ENCODE data around the gene HS3ST6. TPM values are rescaled to one million over a fixed set of nuclear protein-coding genes. Genes with fewer than 3 reads are reported as not detected.

Gene HS3ST6
- total RNA-seq, 1 experiment from 2014 or later = not detected

DNA sequence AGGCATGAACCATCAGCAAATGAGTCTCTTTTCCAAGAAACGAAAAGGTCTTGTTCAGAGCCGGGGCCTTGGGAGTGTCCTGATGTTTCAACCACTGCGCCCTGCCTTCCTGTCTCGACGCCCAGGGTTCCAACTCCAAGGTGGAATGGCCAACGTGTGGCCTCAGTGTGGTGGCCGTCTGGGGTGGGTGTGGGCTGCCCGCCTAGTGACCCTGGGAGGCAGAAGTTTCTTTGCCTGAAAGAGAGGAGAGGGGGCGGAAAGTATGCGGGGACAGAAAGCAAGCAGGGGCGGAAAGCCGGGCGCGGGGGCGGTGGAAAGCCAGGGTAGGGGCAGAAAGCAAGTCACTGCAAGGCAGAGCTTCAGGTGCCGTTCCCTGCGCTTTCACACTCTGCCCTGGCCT is 20.7 kb upstream of the HS3ST6 start:
- ATAC-seq (no peak), DNase-seq (no peak)
- H3K27ac ChIP-seq (ENCODE audit: low read length) = no peak overlapping the region
- H3K27me3 ChIP-seq (ENCODE audit: low read length) = no peaks in the 10 kb centered on the region
- CTCF ChIA-PET = no interaction called here
- H3K9me2 ChIP-seq (replicated peaks; ENCODE audit: low read length) = no peaks in the 10 kb centered on the region
- intact Hi-C loops (cut with micrococcal nuclease) = no loop called here
- H3K9ac ChIP-seq (ENCODE audit: low read length) = no peak overlapping the region
- H3F3A ChIP-seq (ENCODE audit: low read length, unreplicated experiment) = no peaks in the 10 kb centered on the region
- H3K9me3 ChIP-seq (ENCODE audit: low read length) = no peaks in the 10 kb centered on the region
- H3K79me2 ChIP-seq (ENCODE audit: low read length) = peaks cover 6% of the 10 kb centered on the region; the same call in 1 of the 2 replicates
- H3K4me2 ChIP-seq (ENCODE audit: low read length) = no peak overlapping the region
- no TSS peak for BruUV-seq (replicated peaks)
- H2AFZ ChIP-seq (ENCODE audit: low read length) = no peak overlapping the region
- no peak for TF ChIP-seq EZH2 (IDR thresholded peaks at IDR 0.05; ENCODE audit: low read length, unreplicated experiment)
- TF ChIP-seq, protein P1, sequence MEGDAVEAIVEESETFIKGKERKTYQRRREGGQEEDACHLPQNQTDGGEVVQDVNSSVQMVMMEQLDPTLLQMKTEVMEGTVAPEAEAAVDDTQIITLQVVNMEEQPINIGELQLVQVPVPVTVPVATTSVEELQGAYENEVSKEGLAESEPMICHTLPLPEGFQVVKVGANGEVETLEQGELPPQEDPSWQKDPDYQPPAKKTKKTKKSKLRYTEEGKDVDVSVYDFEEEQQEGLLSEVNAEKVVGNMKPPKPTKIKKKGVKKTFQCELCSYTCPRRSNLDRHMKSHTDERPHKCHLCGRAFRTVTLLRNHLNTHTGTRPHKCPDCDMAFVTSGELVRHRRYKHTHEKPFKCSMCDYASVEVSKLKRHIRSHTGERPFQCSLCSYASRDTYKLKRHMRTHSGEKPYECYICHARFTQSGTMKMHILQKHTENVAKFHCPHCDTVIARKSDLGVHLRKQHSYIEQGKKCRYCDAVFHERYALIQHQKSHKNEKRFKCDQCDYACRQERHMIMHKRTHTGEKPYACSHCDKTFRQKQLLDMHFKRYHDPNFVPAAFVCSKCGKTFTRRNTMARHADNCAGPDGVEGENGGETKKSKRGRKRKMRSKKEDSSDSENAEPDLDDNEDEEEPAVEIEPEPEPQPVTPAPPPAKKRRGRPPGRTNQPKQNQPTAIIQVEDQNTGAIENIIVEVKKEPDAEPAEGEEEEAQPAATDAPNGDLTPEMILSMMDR (conservative IDR thresholded peaks at IDR 0.05; ENCODE audit: low read depth, low read length) = no peak
- no peaks in the 10 kb centered on the region for H3K36me3 ChIP-seq (ENCODE audit: low read depth, low read length)
- no peak overlapping the region for H3K4me3 ChIP-seq (ENCODE audit: low read length)
- POLR2A ChIA-PET (ENCODE audit: unreplicated experiment) = no interaction called here
- H4K20me1 ChIP-seq (ENCODE audit: low read length) = no peaks in the 10 kb centered on the region
- H3K4me1 ChIP-seq (ENCODE audit: insufficient read depth, low read length) = peaks cover 19% of the 10 kb centered on the region

- Histone ChIP-seq H3F3A (ENCODE audit: low read length, unreplicated experiment) (no peaks in the 10 kb centered on the region), H3K4me3 (ENCODE audit: low read length) (no peak overlapping the region), H3K4me1 (ENCODE audit: insufficient read depth, low read length) (peaks cover 19% of the 10 kb centered on the region), H2AFZ (ENCODE audit: low read length) (no peak overlapping the region), H3K79me2 (ENCODE audit: low read length) (peaks cover 6% of the 10 kb centered on the region; the same call in 1 of the 2 replicates), H3K9me3 (ENCODE audit: low read length) (no peaks in the 10 kb centered on the region), H3K9me2 (replicated peaks; ENCODE audit: low read length) (no peaks in the 10 kb centered on the region), H3K27ac (ENCODE audit: low read length) (no peak overlapping the region), H4K20me1 (ENCODE audit: low read length) (no peaks in the 10 kb centered on the region), H3K27me3 (ENCODE audit: low read length) (no peaks in the 10 kb centered on the region), H3K36me3 (ENCODE audit: low read depth, low read length) (no peaks in the 10 kb centered on the region), H3K9ac (ENCODE audit: low read length) (no peak overlapping the region), H3K4me2 (ENCODE audit: low read length) (no peak overlapping the region)
- TF ChIP-seq, protein P1 (conservative IDR thresholded peaks at IDR 0.05; ENCODE audit: low read depth, low read length) = no peak
- TF ChIP-seq EZH2phosphoT487 (IDR thresholded peaks at IDR 0.05; ENCODE audit: borderline replicate concordance, low read length) (no peak), EZH2 (IDR thresholded peaks at IDR 0.05; ENCODE audit: low read length, unreplicated experiment) (no peak)
- BruUV-seq (replicated peaks) = no TSS peak
- ChIA-PET CTCF (no interaction called here), POLR2A (ENCODE audit: unreplicated experiment) (no interaction called here)
- ATAC-seq (no peak), DNase-seq (no peak)
- intact Hi-C loops (cut with micrococcal nuclease) = no loop called here
Measured at GRCh38 chr16:1938316-1938715, 20.1 kb upstream of the HS3ST6 start.

GRCh38 chr16:1936945-1937479 is 18.8 kb upstream of the HS3ST6 start:
- no TSS peak for BruUV-seq (replicated peaks)
- no peak overlapping the region for H2AFZ ChIP-seq (ENCODE audit: low read length)
- no peak for TF ChIP-seq EZH2 (IDR thresholded peaks at IDR 0.05; ENCODE audit: low read length, unreplicated experiment)
- TF ChIP-seq, protein P1 (conservative IDR thresholded peaks at IDR 0.05; ENCODE audit: low read depth, low read length) = no peak
- no peak for TF ChIP-seq EZH2phosphoT487 (IDR thresholded peaks at IDR 0.05; ENCODE audit: borderline replicate concordance, low read length)
- H3K36me3 ChIP-seq (ENCODE audit: low read depth, low read length) = no peaks in the 10 kb centered on the region
- no peak for DNase-seq
- H3K27ac ChIP-seq (ENCODE audit: low read length) = no peak overlapping the region
- ChIA-PET POLR2A (ENCODE audit: unreplicated experiment) (no interaction called here), CTCF (no interaction called here)
- H3K9me3 ChIP-seq (ENCODE audit: low read length) = no peaks in the 10 kb centered on the region
- H3K4me1 ChIP-seq (ENCODE audit: insufficient read depth, low read length) = peaks cover 14% of the 10 kb centered on the region
- H3K9ac ChIP-seq (ENCODE audit: low read length) = no peak overlapping the region
- intact Hi-C loops (cut with micrococcal nuclease) = no loop called here
- no peaks in the 10 kb centered on the region for H4K20me1 ChIP-seq (ENCODE audit: low read length)
- no peaks in the 10 kb centered on the region for H3K27me3 ChIP-seq (ENCODE audit: low read length)
- no peak for ATAC-seq
- no peak overlapping the region for H3K4me3 ChIP-seq (ENCODE audit: low read length)
- no peak overlapping the region for H3K4me2 ChIP-seq (ENCODE audit: low read length)
- no peaks in the 10 kb centered on the region for H3K9me2 ChIP-seq (replicated peaks; ENCODE audit: low read length)
- H3K79me2 ChIP-seq (ENCODE audit: low read length) = no peaks in the 10 kb centered on the region
- no peaks in the 10 kb centered on the region for H3F3A ChIP-seq (ENCODE audit: low read length, unreplicated experiment)
